HG02588 (cell line): ENCODE measurements around the gene IL22RA1.

Experiments
- ATAC-seq: cut with Tn5 transposase; IDR thresholded peaks from one replicate; pipeline ENCODE4 v1.9.1; 2021; ENCODE audit warnings: mild to moderate bottlenecking, moderate library complexity; ENCODE audit not compliant: unreplicated experiment

Gene IL22RA1

GRCh38 chr1:24117722-24118409 lies 25.1 kb downstream of the IL22RA1 start:
- ATAC-seq: no peak

- no peak for ATAC-seq
Observed at GRCh38 chr1:24117132-24117531, 25.8 kb downstream of the IL22RA1 start.

GRCh38 chr1:24114753-24115152 lies 28.2 kb downstream of the IL22RA1 start:
- no peak for ATAC-seq

- no peak for ATAC-seq
Observed at GRCh38 chr1:24113641-24114033, 29.3 kb downstream of the IL22RA1 start.

- ATAC-seq: no peak
Observed at GRCh38 chr1:24111996-24112779, 30.8 kb downstream of the IL22RA1 start, which contains the start of gene MYOM3. Gene MYOM3 (minus strand): TSS chr1:24112135. CDS start chr1:24108636, 3,499 bp downstream.

- ATAC-seq: no peak
Observed at GRCh38 chr1:24111262-24111995, 31.5 kb downstream of the IL22RA1 start.

- ATAC-seq: no peak
Observed at GRCh38 chr1:24110642-24111261, 32.2 kb downstream of the IL22RA1 start.

GRCh38 chr1:24109686-24110475 lies 33.1 kb downstream of the IL22RA1 start:
- ATAC-seq: no peak

GRCh38 chr1:24109166-24109483 lies 33.8 kb downstream of the IL22RA1 start:
- no peak for ATAC-seq

- no peak for ATAC-seq
Observed at GRCh38 chr1:24108334-24109165, 34.4 kb downstream of the IL22RA1 start.

- ATAC-seq: no peak
Observed at GRCh38 chr1:24107462-24108138, 35.3 kb downstream of the IL22RA1 start.

GRCh38 chr1:24105368-24106160 lies 37.4 kb downstream of the IL22RA1 start:
- ATAC-seq: no peak

- ATAC-seq: no peak
Observed at GRCh38 chr1:24104854-24105253, 38.1 kb downstream of the IL22RA1 start.

- no peak for ATAC-seq
Observed at GRCh38 chr1:24103879-24104278, 39.1 kb downstream of the IL22RA1 start.

GRCh38 chr1:24103408-24103807 lies 39.5 kb downstream of the IL22RA1 start:
- no peak for ATAC-seq

GRCh38 chr1:24102961-24103360 lies 40.0 kb downstream of the IL22RA1 start:
- no peak for ATAC-seq

GRCh38 chr1:24101796-24102586 lies 40.9 kb downstream of the IL22RA1 start:
- no peak for ATAC-seq
